Measurements from ENCODE around the gene PAPPA2. TPM values are rescaled to one million over a fixed set of nuclear protein-coding genes. Genes with fewer than 3 reads are reported as not detected.
"Not testable (repeated sequence)": the region's sequence is repeated elsewhere in the genome, so short reads cannot be mapped to it uniquely, and the experiment has no call there.

The PAPPA2 gene
- total RNA-seq, 2 experiments from 2014 or later = 0.25 to 0.46 TPM

GRCh38 chr1:176605176-176605575, 142.2 kb downstream of the PAPPA2 start:
- Mint-ChIP-seq H3K36me3 (ENCODE audit: low read depth) (no peaks in the 10 kb centered on the region), H3K4me1 (no peaks in the 10 kb centered on the region), H3K27ac (no peak overlapping the region), H3K9me3 (no peaks in the 10 kb centered on the region), H3K27me3 (no peaks in the 10 kb centered on the region), H3K4me3 (no peak overlapping the region)
- no peak for DNase-seq
- ChIA-PET CTCF (no interaction called here), POLR2A (no interaction called here)

GRCh38 chr1:176609556-176610408, 146.8 kb downstream of the PAPPA2 start:
- H3K4me1 Mint-ChIP-seq = no peaks in the 10 kb centered on the region
- no peaks in the 10 kb centered on the region for H3K27me3 Mint-ChIP-seq
- H3K27ac Mint-ChIP-seq = no peak overlapping the region
- no peak for DNase-seq
- POLR2A ChIA-PET = no interaction called here
- H3K36me3 Mint-ChIP-seq (ENCODE audit: low read depth) = no peaks in the 10 kb centered on the region
- no peaks in the 10 kb centered on the region for H3K9me3 Mint-ChIP-seq
- H3K4me3 Mint-ChIP-seq = no peak overlapping the region
- CTCF ChIA-PET = no interaction called here

DNA sequence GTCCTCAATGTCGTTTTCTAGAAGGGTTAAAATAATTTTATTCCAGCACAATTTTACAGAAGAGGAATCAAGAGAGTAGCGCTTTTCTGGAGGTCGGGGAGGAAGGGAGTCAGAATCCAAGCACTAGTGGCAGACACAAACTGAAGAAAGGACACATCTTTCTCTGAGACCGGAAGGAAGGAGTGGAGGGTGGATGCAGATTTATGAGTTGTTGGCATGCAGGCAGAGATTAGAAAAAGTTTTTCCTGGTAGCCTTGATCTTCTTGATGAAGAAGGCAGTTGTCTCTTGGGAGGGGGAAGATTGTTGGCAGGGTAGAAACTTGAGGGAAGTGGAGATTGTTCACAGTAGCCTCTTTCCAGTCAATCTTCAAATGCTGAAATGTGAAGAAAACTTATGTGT, 149.8 kb downstream of the PAPPA2 start:
- no peaks in the 10 kb centered on the region for H3K4me1 Mint-ChIP-seq
- no peaks in the 10 kb centered on the region for H3K36me3 Mint-ChIP-seq (ENCODE audit: low read depth)
- no peak overlapping the region for H3K4me3 Mint-ChIP-seq
- H3K9me3 Mint-ChIP-seq = no peaks in the 10 kb centered on the region
- no peak overlapping the region for H3K27ac Mint-ChIP-seq
- ChIA-PET CTCF (no interaction called here), POLR2A (no interaction called here)
- no peaks in the 10 kb centered on the region for H3K27me3 Mint-ChIP-seq
- DNase-seq = no peak

- CTCF ChIA-PET = no interaction called here
- no peaks in the 10 kb centered on the region for H3K36me3 Mint-ChIP-seq (ENCODE audit: low read depth)
- no peak overlapping the region for H3K27ac Mint-ChIP-seq
- H3K4me3 Mint-ChIP-seq = no peak overlapping the region
- H3K4me1 Mint-ChIP-seq = no peaks in the 10 kb centered on the region
- DNase-seq = no peak
- H3K9me3 Mint-ChIP-seq = no peaks in the 10 kb centered on the region
- POLR2A ChIA-PET = no interaction called here
- no peaks in the 10 kb centered on the region for H3K27me3 Mint-ChIP-seq
These were observed 154.9 kb downstream of the PAPPA2 start for GRCh38 chr1:176617881-176618280.

DNA sequence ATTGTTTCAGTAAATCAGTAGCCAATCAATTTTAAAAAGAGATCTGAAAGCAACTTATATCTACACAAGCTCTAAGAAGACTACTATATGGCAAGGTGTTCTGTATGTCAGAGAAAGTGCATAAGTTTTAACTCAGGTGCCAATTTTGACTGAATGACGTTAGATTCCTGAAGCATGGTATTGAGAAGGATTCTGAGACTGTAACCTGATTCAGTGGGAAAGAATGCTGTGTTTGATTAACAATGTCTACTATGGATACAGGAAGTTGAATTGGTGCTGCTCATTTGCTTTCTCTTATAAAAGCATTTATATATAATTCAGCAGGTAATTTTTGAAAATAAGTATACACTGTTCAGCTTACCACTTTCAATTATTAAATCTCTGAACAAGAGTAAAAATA, 156.3 kb downstream of the PAPPA2 start:
- no peak overlapping the region for H3K4me3 Mint-ChIP-seq

DNA sequence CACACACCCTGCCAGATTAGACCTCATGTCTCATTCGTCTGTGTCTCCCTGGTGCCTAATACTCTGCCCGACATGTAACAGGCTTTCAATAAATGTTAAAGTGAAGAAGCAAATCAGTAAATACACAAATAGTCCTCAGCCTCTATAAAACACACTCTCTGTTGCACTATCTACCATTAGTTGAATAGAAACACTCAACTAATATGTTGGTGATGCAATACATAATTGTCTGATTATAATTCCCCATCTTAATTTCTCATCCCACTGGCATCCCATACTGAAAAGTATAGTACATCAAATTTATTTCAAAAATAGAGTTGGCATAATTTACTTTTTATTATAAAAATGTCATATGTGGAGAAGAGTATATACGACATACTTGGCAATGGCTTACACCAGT, 162.4 kb downstream of the PAPPA2 start:
- H3K4me1 Mint-ChIP-seq = no peaks in the 10 kb centered on the region
- H3K9me3 Mint-ChIP-seq = no peaks in the 10 kb centered on the region
- POLR2A ChIA-PET = no interaction called here
- no peak for DNase-seq
- CTCF ChIA-PET = no interaction called here
- H3K27ac Mint-ChIP-seq = no peak overlapping the region
- no peaks in the 10 kb centered on the region for H3K36me3 Mint-ChIP-seq (ENCODE audit: low read depth)
- no peaks in the 10 kb centered on the region for H3K27me3 Mint-ChIP-seq
- no peak overlapping the region for H3K4me3 Mint-ChIP-seq

More for the DNA sequence above, 156.3 kb downstream of the PAPPA2 start:
- no peak for DNase-seq
- ChIA-PET CTCF (no interaction called here), POLR2A (no interaction called here)
- Mint-ChIP-seq H3K27ac (no peak overlapping the region), H3K4me1 (no peaks in the 10 kb centered on the region), H3K27me3 (no peaks in the 10 kb centered on the region), H3K36me3 (ENCODE audit: low read depth) (no peaks in the 10 kb centered on the region), H3K9me3 (no peaks in the 10 kb centered on the region)

GRCh38 chr1:176626572-176627061, 163.6 kb downstream of the PAPPA2 start:
- POLR2A ChIA-PET = no interaction called here
- CTCF ChIA-PET = no interaction called here
- H3K4me3 Mint-ChIP-seq = no peak overlapping the region
- no peak overlapping the region for H3K27ac Mint-ChIP-seq
- DNase-seq = no peak
- H3K9me3 Mint-ChIP-seq = no peaks in the 10 kb centered on the region
- no peaks in the 10 kb centered on the region for H3K27me3 Mint-ChIP-seq
- H3K36me3 Mint-ChIP-seq (ENCODE audit: low read depth) = no peaks in the 10 kb centered on the region
- H3K4me1 Mint-ChIP-seq = no peaks in the 10 kb centered on the region

DNA sequence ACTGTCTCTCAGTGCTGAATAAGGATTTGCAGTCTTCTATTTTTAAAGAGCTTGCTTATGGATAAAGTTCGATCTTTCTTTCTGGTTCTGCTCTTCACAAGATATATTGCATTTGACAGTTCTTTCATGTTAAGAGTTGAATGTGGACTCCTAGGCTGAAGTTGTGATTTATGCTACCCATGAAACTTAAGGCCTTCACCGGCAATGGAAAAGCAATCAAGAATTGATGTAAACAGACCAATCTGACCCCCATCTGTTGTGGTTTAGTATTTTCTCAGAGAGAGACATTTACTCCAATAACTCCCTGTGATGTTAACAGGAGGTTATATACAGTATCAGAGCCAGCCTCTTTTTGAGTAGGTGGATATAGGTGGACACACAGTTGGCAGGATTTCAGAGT, 165.8 kb downstream of the PAPPA2 start:
- Mint-ChIP-seq H3K4me1 (no peaks in the 10 kb centered on the region), H3K9me3 (no peaks in the 10 kb centered on the region)
- CTCF ChIA-PET = no interaction called here

DNA sequence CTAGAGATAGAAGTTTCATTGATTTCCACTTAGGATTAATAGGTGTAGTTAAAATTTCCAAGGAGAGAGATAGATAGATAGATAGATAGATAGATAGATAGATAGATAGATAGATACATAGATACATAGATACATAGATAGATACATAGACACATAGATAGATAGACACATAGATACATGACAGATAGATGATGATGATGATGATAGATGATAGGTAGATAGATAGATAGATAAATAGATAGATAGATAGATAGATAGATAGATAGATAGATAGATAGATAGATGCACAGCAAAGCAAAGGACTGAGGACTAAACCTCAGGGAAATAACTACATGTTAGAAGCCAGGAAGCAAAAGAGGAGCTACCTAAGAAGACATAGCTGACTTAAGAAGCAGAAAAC, 171.8 kb downstream of the PAPPA2 start:
- H3K9me3 Mint-ChIP-seq; H3K27ac Mint-ChIP-seq; H3K36me3 Mint-ChIP-seq (ENCODE audit: low read depth); POLR2A ChIA-PET; CTCF ChIA-PET; H3K27me3 Mint-ChIP-seq; DNase-seq; H3K4me3 Mint-ChIP-seq; H3K4me1 Mint-ChIP-seq: not testable (repeated sequence)

More for the DNA sequence above, 165.8 kb downstream of the PAPPA2 start:
- H3K36me3 Mint-ChIP-seq (ENCODE audit: low read depth) = no peaks in the 10 kb centered on the region
- POLR2A ChIA-PET = no interaction called here
- H3K27ac Mint-ChIP-seq = no peak overlapping the region
- DNase-seq = no peak
- H3K27me3 Mint-ChIP-seq = no peaks in the 10 kb centered on the region
- no peak overlapping the region for H3K4me3 Mint-ChIP-seq

- POLR2A ChIA-PET = no interaction called here
These were observed 175.9 kb downstream of the PAPPA2 start for GRCh38 chr1:176638713-176639526.

GRCh38 chr1:176643536-176643935, 180.6 kb downstream of the PAPPA2 start:
- ChIA-PET POLR2A (no interaction called here), CTCF (no interaction called here)
- no peak overlapping the region for H3K4me3 Mint-ChIP-seq
- no peaks in the 10 kb centered on the region for H3K4me1 Mint-ChIP-seq
- H3K27ac Mint-ChIP-seq = no peak overlapping the region
- H3K36me3 Mint-ChIP-seq (ENCODE audit: low read depth) = no peaks in the 10 kb centered on the region
- H3K27me3 Mint-ChIP-seq = no peaks in the 10 kb centered on the region
- no peak for DNase-seq
- H3K9me3 Mint-ChIP-seq = no peaks in the 10 kb centered on the region

More at GRCh38 chr1:176638713-176639526, 175.9 kb downstream of the PAPPA2 start:
- Mint-ChIP-seq H3K9me3 (no peaks in the 10 kb centered on the region), H3K4me1 (no peaks in the 10 kb centered on the region), H3K27ac (no peak overlapping the region), H3K4me3 (no peak overlapping the region), H3K27me3 (no peaks in the 10 kb centered on the region), H3K36me3 (ENCODE audit: low read depth) (no peaks in the 10 kb centered on the region)
- CTCF ChIA-PET = no interaction called here
- no peak for DNase-seq

DNA sequence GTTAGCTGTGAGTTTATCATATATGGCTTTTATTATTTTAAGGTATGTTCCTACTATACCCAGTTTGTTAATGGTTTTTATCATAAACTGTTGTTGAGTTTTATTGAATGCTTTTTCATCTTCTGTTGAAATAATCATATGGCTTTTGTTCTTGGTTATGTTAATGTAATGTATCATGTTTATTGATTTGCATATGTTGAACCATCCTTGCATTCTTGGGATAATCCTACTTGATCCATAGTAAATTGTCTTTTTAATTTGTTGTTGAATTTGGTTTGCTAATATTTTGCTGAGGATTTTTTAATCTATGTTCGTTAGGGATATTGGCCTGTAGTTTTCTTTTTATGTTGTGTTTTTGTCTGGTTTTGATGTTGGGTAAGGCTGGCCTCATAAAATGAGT, 185.6 kb downstream of the PAPPA2 start:
- Mint-ChIP-seq H3K27ac (no peak overlapping the region), H3K4me1 (no peaks in the 10 kb centered on the region), H3K4me3 (no peak overlapping the region), H3K9me3 (no peaks in the 10 kb centered on the region), H3K36me3 (ENCODE audit: low read depth) (no peaks in the 10 kb centered on the region), H3K27me3 (no peaks in the 10 kb centered on the region)
- ChIA-PET CTCF (no interaction called here), POLR2A (no interaction called here)
- DNase-seq = no peak

- no peaks in the 10 kb centered on the region for H3K36me3 Mint-ChIP-seq (ENCODE audit: low read depth)
- H3K9me3 Mint-ChIP-seq = peaks cover 1% of the 10 kb centered on the region
- H3K27ac Mint-ChIP-seq = no peak overlapping the region
- ChIA-PET CTCF (no interaction called here), POLR2A (no interaction called here)
- no peak for DNase-seq
- H3K4me1 Mint-ChIP-seq = no peaks in the 10 kb centered on the region
- no peak overlapping the region for H3K4me3 Mint-ChIP-seq
- H3K27me3 Mint-ChIP-seq = no peaks in the 10 kb centered on the region
These were observed 193.5 kb downstream of the PAPPA2 start for GRCh38 chr1:176656257-176656995.

All from activated CD4-positive, alpha-beta T cell treated with anti-CD3 and anti-CD28 coated beads, Interleukin-2, amount 10 ng/mL, durations not matched to agents 7 days and 5 days (primary cell).